A673 (cell line): ENCODE data around the gene KBTBD12. TPM values are rescaled to one million over a fixed set of nuclear protein-coding genes. Genes with fewer than 3 reads are reported as not detected.

Source experiments
- BruUV-seq: library from RNA; stranded (reverse); fragments of 400-500 nt; replicated peaks from 2 replicates; lab custom pipeline; 2021; lab: Mats Ljungman, UMichigan
- CTCF ChIA-PET: fragments of 300-600 bp; sonication (Branson Sonifier 250); formaldehyde crosslinking; loops from one replicate; lab custom pipeline; 2022; ENCODE audit warnings: antibody characterized with exemption; lab: Charles Lee
- POLR2A ChIA-PET: fragments of 300-600 bp; sonication (Branson Sonifier 250); formaldehyde crosslinking; loops from one replicate; lab custom pipeline; 2022; ENCODE audit warnings: antibody characterized with exemption; ENCODE audit not compliant: low non-redundant PET; lab: Charles Lee
- DNase-seq: peaks from one replicate; pipeline ENCODE4 v3.0.0-alpha.2; 2015; ENCODE audit warnings: low spot score
- H3K27ac ChIP-seq: fragments of 200-600 bp; sonication (generic); 2 replicates; pipeline ENCODE4 v1.5.1; 2016; ENCODE audit warnings: mixed run types, low read depth, mild to moderate bottlenecking, mixed read lengths, antibody characterized with exemption, low read length; ENCODE audit not compliant: poor library complexity, severe bottlenecking
- H3K27me3 ChIP-seq: fragments of 200-600 bp; sonication (generic); replicated peaks from 2 replicates; pipeline ENCODE4 v1.6.1; 2017; ENCODE audit warnings: mixed run types, low read depth, mild to moderate bottlenecking, mixed read lengths, antibody characterized with exemption, low read length; ENCODE audit not compliant: insufficient read depth, poor library complexity
- H3K36me3 ChIP-seq: fragments of 200-600 bp; sonication (generic); 2 replicates; pipeline ENCODE4 v1.6.1; 2016; ENCODE audit warnings: mixed run types, mild to moderate bottlenecking, mixed read lengths, antibody characterized with exemption, low read length; ENCODE audit not compliant: insufficient read depth, poor library complexity, severe bottlenecking
- H3K4me1 ChIP-seq: fragments of 200-600 bp; sonication (generic); 2 replicates; pipeline ENCODE4 v1.6.1; 2017; ENCODE audit warnings: mixed run types, mild to moderate bottlenecking, mixed read lengths, antibody characterized with exemption, low read length; ENCODE audit not compliant: insufficient read depth, poor library complexity, severe bottlenecking
- H3K4me3 ChIP-seq: fragments of 200-600 bp; sonication (generic); 2 replicates; pipeline ENCODE4 v1.5.1; 2016; ENCODE audit warnings: low read depth, mixed run types, mild to moderate bottlenecking, mixed read lengths, low read length; ENCODE audit not compliant: poor library complexity, severe bottlenecking
- H3K9me3 ChIP-seq: fragments of 200-600 bp; sonication (generic); 2 replicates; pipeline ENCODE4 v1.6.1; 2016; ENCODE audit warnings: mixed run types, low read depth, mild to moderate bottlenecking, mixed read lengths, antibody characterized with exemption, low read length; ENCODE audit not compliant: poor library complexity, severe bottlenecking
- CTCF ChIP-seq: fragments of 300-800, 200-600 bp; sonication (generic); conservative IDR thresholded peaks from 2 replicates; pipeline ENCODE4 v1.5.1; 2017; ENCODE audit warnings: low read depth, mild to moderate bottlenecking, antibody characterized with exemption, low read length, moderate library complexity, mixed read lengths
- EZH2 ChIP-seq: fragments of 200-600 bp; sonication (generic); IDR thresholded peaks from 2 replicates; pipeline ENCODE4 v1.6.1; 2017; ENCODE audit warnings: borderline replicate concordance, low read depth, mild to moderate bottlenecking, mixed read lengths, antibody characterized with exemption, low read length; ENCODE audit not compliant: poor library complexity, severe bottlenecking
- intact Hi-C: fragments of 100-400 bp; cut with micrococcal nuclease; formaldehyde crosslinking; loops from one replicate; pipeline ENCODE4 v1.10.0; 2022; ENCODE audit not compliant: unreplicated experiment
- total RNA-seq: library from RNA; stranded (reverse); gene quantifications from 2 replicates; pipeline ENCODE4 v1.2.3, GENCODE V29; 2021

KBTBD12 gene
- total RNA-seq, 1 experiment from 2014 or later = not detected

DNA sequence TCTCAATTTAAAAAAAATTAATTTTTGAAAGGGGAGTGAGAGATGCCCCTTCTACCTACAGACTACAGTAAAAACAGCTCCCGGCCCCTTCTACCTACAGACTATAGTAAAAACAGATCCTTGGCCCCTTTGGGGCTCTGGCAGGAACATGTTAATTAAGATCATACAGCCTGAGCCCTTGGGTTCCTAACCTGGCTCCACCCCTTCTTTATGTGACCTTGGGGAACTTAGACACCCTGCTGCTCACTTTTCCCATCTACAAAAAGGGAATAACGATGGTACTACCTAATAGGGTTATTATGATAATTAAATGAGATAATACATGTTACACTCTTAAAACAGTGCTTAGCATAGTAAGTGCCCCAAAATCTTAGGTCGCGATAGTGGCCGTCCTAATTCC is 77.1 kb downstream of the KBTBD12 start:
- H3K4me1 ChIP-seq = no peaks in the 10 kb centered on the region
- DNase-seq = no peak
- no peaks in the 10 kb centered on the region for H3K36me3 ChIP-seq
- H3K4me3 ChIP-seq = no peak overlapping the region
- ChIA-PET CTCF (no interaction called here), POLR2A (no interaction called here)
- no peaks in the 10 kb centered on the region for H3K9me3 ChIP-seq
- no peak overlapping the region for H3K27ac ChIP-seq
- H3K27me3 ChIP-seq = no peaks in the 10 kb centered on the region
- TF ChIP-seq EZH2 (no peak), CTCF (no peak)
- intact Hi-C loops = no loop called here
- no TSS peak for BruUV-seq

GRCh38 chr3:127994011-127994410 is 79.0 kb downstream of the KBTBD12 start:
- BruUV-seq = no TSS peak
- POLR2A ChIA-PET = interaction anchor here (0.6 kb wide), 1 partner anchor 775 kb away, joined by 8 read pairs; no protein-coding TSS in a partner anchor

GRCh38 chr3:127997016-127997415 is 82.0 kb downstream of the KBTBD12 start:
- CTCF ChIA-PET = no interaction called here
- TF ChIP-seq CTCF (no peak), EZH2 (no peak)
- BruUV-seq = no TSS peak
- DNase-seq = no peak
- POLR2A ChIA-PET = no interaction called here
- Histone ChIP-seq H3K27ac (no peak overlapping the region), H3K36me3 (no peaks in the 10 kb centered on the region), H3K9me3 (no peaks in the 10 kb centered on the region), H3K27me3 (no peaks in the 10 kb centered on the region), H3K4me1 (no peaks in the 10 kb centered on the region), H3K4me3 (no peak overlapping the region)
- intact Hi-C loops = no loop called here

More at GRCh38 chr3:127994011-127994410, 79.0 kb downstream of the KBTBD12 start:
- Histone ChIP-seq H3K27ac (no peak overlapping the region), H3K4me3 (no peak overlapping the region), H3K36me3 (no peaks in the 10 kb centered on the region), H3K27me3 (no peaks in the 10 kb centered on the region), H3K4me1 (no peaks in the 10 kb centered on the region), H3K9me3 (no peaks in the 10 kb centered on the region)
- CTCF ChIA-PET = interaction anchor here (0.6 kb wide), 1 partner anchor 303 kb away, joined by 6 read pairs; no protein-coding TSS in a partner anchor
- intact Hi-C loops = no loop called here
- TF ChIP-seq EZH2 = no peak
- no peak for TF ChIP-seq CTCF
- no peak for DNase-seq
